Thyroid gland (tissue), 4 donors: Measurements from ENCODE around the gene PHACTR4.

Experiments
- POLR2A ChIP-seq, 2 donors: fragments of 450-650 bp; IDR thresholded peaks; one replicate each; pipeline ENCODE4 v1.6.1; 2017; ENCODE audit warnings: antibody characterized with exemption in 2 of 2, mild to moderate bottlenecking in 2 of 2, moderate library complexity in 1 of 2
- TF ChIP-seq, protein P1 (sequence below), 6 experiments: fragments of 200-600 bp in 3 of 6; fragments of 450-650 bp in 3 of 6; sonication (generic) in 3 of 6; IDR thresholded peaks; one replicate each; pipeline ENCODE4 v1.5.1; 2016 to 2019; ENCODE audit warnings: antibody characterized with exemption in 6 of 6, mild to moderate bottlenecking in 2 of 6, inconsistent platforms in 1 of 6, moderate library complexity in 1 of 6

DNA sequence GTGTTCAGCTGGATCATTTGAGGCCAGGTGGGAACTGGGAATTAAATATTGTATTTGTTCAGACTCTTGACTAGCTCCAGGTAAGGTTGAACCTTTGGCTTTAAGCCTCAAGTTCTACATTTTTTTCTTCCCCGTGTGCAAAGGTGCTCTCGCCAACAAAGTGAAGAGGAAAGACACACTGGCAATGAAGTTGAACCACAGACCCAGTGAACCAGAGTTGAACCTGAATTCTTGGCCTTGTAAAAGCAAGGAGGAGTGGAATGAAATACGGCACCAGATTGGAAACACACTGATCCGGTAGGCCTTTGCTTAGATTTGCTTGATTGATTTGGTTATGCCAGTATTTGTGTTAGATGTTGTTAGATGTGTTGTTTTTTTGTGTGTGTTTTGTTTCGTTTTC lies 110.8 kb downstream of the PHACTR4 start:
- TF ChIP-seq, protein P1, sequence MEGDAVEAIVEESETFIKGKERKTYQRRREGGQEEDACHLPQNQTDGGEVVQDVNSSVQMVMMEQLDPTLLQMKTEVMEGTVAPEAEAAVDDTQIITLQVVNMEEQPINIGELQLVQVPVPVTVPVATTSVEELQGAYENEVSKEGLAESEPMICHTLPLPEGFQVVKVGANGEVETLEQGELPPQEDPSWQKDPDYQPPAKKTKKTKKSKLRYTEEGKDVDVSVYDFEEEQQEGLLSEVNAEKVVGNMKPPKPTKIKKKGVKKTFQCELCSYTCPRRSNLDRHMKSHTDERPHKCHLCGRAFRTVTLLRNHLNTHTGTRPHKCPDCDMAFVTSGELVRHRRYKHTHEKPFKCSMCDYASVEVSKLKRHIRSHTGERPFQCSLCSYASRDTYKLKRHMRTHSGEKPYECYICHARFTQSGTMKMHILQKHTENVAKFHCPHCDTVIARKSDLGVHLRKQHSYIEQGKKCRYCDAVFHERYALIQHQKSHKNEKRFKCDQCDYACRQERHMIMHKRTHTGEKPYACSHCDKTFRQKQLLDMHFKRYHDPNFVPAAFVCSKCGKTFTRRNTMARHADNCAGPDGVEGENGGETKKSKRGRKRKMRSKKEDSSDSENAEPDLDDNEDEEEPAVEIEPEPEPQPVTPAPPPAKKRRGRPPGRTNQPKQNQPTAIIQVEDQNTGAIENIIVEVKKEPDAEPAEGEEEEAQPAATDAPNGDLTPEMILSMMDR (IDR thresholded peaks at IDR 0.05): no peak
- no peak for TF ChIP-seq POLR2A (IDR thresholded peaks at IDR 0.05)
